ENCODE measurements around the gene ADRB2.

- TF ChIP-seq CTCF (IDR thresholded peaks at IDR 0.05) = no peak
- TF ChIP-seq EP300 (IDR thresholded peaks at IDR 0.05) = no peak
- no peak for TF ChIP-seq POLR2A (IDR thresholded peaks at IDR 0.05)
These were observed 727 bp upstream of the ADRB2 start for GRCh38 chr5:148825716-148826052.
